Measurements from ENCODE around the gene ADISSP. TPM values are rescaled to one million over a fixed set of nuclear protein-coding genes. Genes with fewer than 3 reads are reported as not detected.

ADISSP gene
- total and polyA plus RNA-seq, 9 of the 15 experiments (the other 6 are each of a cell fraction or from before 2014, with no cell fraction given), result 1.4 to 70.6 (median 23.4) TPM

DNA sequence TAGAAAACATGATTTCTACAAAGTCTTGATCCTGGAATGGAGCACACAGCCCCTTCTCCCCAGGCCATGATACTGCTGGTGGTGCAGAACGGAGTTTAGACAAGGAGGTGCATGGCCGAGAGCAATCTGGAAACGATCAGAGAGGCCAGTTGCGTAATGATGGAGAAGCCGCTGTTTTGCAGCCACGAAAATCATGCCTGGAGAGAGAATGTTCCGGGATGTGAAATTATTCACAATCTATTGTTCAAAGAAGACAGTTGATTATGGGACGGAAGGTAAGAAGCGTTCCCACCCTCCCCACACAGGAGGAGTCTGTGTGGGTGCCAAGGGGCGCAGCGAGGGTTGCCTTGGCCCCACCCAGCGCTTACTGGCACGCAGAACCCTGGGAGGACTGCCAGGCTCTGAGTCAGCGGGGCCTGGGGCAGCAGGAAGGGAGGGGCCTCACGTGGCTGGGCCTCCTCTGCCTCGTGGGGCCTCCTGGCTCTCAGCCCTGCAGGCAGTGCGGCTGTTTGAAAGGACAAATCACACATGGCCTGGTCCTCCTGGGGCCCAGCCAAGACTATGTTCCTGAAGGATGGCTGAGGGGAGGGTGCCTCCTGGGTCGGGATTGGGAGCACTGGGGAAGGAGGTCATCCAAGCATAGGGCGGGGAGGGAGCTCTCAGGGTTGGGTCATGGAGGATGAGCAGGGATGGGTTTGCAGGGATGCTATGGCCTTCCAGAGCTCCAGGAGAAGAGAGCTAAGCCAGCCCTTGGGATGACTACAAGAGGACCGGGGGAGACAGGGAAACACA lies 44.1 kb upstream of the ADISSP start (continued):
- 0 out of 2 replicates have a peak, but pooled peaks have one; percentile 29 for TF ChIP-seq ZNF511 (CRISPR knock-in tag; IDR thresholded peaks at IDR 0.05)
- no peak for TF ChIP-seq ZNF280B (CRISPR knock-in tag; IDR thresholded peaks at IDR 0.05)
- no peak for TF ChIP-seq BCL6 (CRISPR knock-in tag; IDR thresholded peaks at IDR 0.05)
- 0 out of 2 replicates have a peak, but pooled peaks have one; percentile 30 for TF ChIP-seq RAD51 (IDR thresholded peaks at IDR 0.05; ENCODE audit: borderline replicate concordance, low read depth)
- TF ChIP-seq, protein P1, sequence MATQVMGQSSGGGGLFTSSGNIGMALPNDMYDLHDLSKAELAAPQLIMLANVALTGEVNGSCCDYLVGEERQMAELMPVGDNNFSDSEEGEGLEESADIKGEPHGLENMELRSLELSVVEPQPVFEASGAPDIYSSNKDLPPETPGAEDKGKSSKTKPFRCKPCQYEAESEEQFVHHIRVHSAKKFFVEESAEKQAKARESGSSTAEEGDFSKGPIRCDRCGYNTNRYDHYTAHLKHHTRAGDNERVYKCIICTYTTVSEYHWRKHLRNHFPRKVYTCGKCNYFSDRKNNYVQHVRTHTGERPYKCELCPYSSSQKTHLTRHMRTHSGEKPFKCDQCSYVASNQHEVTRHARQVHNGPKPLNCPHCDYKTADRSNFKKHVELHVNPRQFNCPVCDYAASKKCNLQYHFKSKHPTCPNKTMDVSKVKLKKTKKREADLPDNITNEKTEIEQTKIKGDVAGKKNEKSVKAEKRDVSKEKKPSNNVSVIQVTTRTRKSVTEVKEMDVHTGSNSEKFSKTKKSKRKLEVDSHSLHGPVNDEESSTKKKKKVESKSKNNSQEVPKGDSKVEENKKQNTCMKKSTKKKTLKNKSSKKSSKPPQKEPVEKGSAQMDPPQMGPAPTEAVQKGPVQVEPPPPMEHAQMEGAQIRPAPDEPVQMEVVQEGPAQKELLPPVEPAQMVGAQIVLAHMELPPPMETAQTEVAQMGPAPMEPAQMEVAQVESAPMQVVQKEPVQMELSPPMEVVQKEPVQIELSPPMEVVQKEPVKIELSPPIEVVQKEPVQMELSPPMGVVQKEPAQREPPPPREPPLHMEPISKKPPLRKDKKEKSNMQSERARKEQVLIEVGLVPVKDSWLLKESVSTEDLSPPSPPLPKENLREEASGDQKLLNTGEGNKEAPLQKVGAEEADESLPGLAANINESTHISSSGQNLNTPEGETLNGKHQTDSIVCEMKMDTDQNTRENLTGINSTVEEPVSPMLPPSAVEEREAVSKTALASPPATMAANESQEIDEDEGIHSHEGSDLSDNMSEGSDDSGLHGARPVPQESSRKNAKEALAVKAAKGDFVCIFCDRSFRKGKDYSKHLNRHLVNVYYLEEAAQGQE (IDR thresholded peaks at IDR 0.05; ENCODE audit: borderline replicate concordance), result 0 out of 2 replicates have a peak, but pooled peaks have one; percentile 3
- TF ChIP-seq, protein P1 (CRISPR knock-in tag; IDR thresholded peaks at IDR 0.05; ENCODE audit: low read depth), result no peak
- no peak for TF ChIP-seq GTF2A2 (tag; IDR thresholded peaks at IDR 0.05)

Data from K562 (cell line).